H4 (cell line): Measurements from ENCODE around the gene FGF12. TPM values are rescaled to one million over a fixed set of nuclear protein-coding genes. Genes with fewer than 3 reads are reported as not detected.

ENCODE experiments used
- DNase-seq: peaks from one replicate; pipeline ENCODE4 v3.0.0-alpha.2; 2015; ENCODE audit warnings: low spot score
- total RNA-seq: library from RNA; depleted of rRNA; stranded (reverse); fragments of >200 nt; shearing (Covaris generic); gene quantifications from 2 replicates; pipeline ENCODE4 v1.2.3, GENCODE V29; 2014; rRNA removed

Gene FGF12
- total RNA-seq, 1 experiment from 2014 or later = 4.4 TPM

DNA sequence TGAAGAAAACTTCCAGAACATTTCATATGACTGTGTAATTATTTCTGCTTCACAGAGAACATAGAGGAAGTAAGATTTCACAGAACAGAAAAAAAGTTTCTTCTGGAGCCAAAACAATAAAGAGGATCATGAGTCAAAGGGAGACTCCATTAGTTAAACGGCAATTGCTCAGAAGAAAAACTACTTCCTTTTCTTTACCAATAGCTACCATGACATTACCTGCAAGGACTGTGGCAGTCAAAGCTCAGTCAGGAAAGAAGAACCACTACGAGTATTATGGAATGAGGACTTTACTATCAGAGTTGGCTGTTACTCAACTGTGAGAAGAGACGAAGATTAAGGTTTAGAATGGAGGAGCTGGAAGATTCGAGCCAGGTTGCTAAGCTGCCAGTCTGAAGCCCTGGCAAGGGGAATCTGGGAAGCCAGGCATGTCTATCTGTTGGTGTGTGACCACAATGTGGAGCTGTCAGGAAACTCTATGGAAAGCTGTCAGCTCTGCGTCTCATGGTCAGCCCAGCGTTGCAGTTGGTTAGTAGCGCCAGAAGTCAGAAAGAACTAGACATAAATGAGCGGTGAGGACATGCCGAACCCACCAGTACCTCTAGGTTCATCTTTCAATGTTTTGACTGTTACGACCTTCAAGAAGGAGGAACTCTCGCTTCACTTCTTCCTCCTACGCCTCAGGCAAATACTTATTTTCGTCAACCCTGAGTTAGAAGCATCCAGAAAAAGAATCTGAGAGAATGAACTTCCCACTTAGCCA, 604.3 kb downstream of the FGF12 start:
- no peak for DNase-seq

DNA sequence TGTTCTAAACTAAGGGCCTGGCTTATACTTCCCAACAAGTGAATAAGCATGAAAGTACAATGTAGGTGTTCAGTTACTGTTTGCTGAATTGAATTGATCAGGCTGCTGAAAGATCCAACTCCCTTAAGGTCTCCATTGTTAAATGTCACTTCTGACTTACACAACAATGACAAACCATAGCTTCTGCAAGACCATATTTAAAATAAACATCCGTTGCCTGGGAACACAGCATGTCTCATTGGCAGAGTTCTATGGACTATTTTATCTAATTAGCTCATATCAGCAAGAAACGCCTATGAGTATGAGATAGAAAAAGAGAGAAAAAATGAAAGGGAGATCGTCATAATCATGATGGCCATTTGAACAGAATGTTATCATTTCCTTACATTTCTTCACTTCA, 605.4 kb downstream of the FGF12 start:
- no peak for DNase-seq

DNA sequence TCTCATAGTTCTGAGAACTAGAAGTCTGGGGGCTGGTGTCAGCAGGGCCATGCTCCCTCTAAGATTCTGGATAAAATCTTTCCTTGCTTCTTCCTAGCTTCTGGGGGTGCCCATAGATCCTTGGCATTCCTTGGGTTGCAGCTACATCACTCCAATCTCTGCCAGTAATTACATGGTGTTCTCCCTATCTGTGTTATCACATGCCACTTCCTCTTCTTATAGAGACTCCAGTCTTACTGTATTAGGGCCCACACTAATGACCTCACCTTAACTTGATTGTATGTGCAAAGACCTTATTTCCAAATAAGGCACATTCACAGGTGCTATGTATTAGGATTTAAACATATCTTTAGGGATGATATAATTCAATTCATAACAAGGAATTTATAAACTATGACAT, 618.5 kb downstream of the FGF12 start:
- no peak for DNase-seq

DNA sequence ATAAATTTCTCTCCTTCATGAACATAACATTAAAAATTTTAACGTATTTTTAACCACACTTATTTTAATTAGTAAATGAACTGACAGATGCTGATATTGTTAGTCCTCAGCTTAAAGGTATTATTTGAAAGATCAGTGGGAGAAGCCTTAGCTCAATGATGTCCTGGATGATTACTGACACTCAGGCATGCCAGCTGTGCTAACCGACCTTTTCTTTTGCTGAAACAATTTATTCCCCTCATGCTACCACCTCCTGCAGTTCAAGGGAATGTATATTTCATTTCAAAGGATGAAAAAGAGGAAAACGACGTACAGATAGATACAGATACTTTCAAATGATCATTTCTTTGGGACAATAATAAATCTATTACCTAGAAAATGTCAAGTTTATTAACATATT, 620.8 kb downstream of the FGF12 start:
- DNase-seq = no peak

DNA sequence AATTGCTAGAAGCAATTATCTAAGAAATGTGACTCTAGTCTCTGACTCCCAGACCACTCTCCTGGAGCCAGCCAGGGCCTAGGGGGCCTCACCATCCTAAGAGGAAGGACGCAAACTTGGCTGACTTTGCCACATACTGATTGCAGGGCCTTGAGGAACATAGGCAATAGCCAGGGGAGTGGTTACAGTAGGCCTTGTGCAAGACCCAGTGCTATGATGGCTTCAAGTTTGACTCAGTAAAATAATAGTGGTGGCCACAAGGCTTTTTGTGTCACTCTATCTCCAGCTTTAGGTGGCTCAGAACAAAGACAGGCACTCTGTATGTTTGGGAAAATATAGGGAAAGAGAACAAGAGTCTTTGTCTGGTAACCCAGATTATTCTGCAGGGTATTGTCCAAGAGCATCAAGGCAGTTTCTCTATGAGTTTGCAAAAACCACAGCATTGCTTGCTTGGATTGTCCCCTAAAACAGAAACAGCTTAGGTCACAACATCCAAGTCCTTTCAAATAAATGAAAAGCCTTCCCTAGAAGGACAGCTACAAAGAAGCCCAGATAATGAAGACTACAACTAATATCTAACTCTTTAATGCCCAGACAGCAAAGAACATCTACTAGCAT, 634.8 kb downstream of the FGF12 start:
- no peak for DNase-seq

DNA sequence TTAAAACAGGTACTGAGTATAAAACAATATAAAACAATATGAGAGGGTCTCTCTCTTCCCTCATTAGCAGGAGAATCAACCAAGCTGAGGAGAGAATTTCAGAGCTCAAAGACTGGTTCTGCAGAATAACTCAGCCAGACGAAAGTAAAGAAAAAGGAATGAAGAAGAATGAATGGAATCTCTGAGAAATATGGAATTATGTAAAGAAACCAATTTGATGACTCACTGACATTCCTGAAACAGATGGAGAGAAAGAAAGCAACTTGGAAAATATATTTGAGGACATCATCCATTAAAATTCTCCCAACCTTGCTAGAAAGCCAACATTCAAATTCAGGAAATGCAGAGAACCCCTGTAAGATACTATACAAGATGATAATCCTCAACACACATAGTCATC, 635.5 kb downstream of the FGF12 start:
- DNase-seq = no peak

DNA sequence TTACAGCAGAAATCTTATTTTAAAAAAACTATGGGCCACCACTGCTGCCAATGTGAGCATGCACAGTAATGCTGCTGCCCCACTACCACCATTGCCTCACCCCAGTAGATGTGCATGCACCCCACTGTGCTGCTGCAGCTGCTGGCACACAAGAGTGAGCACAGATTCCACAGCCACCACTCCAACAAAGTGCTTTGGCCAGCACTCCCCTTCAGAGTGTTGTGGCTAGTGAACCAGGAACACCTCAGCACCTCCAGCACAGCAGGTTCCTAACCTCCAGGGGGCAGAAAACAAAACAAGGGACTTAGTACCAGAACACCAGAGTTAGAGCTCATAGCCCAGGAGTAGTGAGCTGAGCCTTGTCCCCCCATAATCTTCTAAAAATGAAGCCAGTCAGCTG, 636.8 kb downstream of the FGF12 start:
- DNase-seq = peak; percentile 11

Other genes with a start within 250 kb of the FGF12 start
- gene MB21D2, start 190.3 kb upstream of the FGF12 start, total RNA-seq = 21.2 and 25.1 TPM in 2 replicates